C4-2B (cell line): Measurements from ENCODE around the gene TRIM14.

ENCODE experiments used
- CTCF ChIP-seq: fragments of 450-650 bp; conservative IDR thresholded peaks from 2 replicates; pipeline ENCODE4 v1.5.1; 2017; ENCODE audit warnings: mild to moderate bottlenecking
- ZFX ChIP-seq: fragments of 450-650 bp; IDR thresholded peaks from 2 replicates; pipeline ENCODE4 v1.6.1; 2017

- TF ChIP-seq CTCF (no peak), ZFX (no peak)
Measured at GRCh38 chr9:98096091-98096490, 22.9 kb downstream of the TRIM14 start.
